HepG2 (cell line): ENCODE results near the gene FANCE. TPM values are rescaled to one million over a fixed set of nuclear protein-coding genes. Genes with fewer than 3 reads are reported as not detected.
A peak's percentile ranks its signal among the peaks of the same experiment; 100 is the strongest.

Experiments used
- ARNT2 ChIP-seq: sonication (generic); formaldehyde crosslinking; IDR thresholded peaks from 2 replicates; pipeline ENCODE4 v1.8.0; 2022; ENCODE audit warnings: mild to moderate bottlenecking, low read depth, missing genetic modification reagents, moderate library complexity
- ASH2L ChIP-seq: fragments of 300-600, 200-600 bp; sonication (generic); IDR thresholded peaks from 2 replicates; pipeline ENCODE4 v1.7.0; 2017; ENCODE audit warnings: low read depth, mild to moderate bottlenecking, moderate library complexity, mixed read lengths, low read length; ENCODE audit not compliant: insufficient read length
- ATF7 ChIP-seq, 2 experiments: fragments of 450-650 bp in 1 of 2; sonication (generic) in 1 of 2; formaldehyde crosslinking in 1 of 2; IDR thresholded peaks; 2 replicates each; pipeline versions ENCODE4 v1.4.0 to v1.6.1; 2016 to 2020; ENCODE audit warnings: antibody characterized with exemption in 1 of 2, mild to moderate bottlenecking in 1 of 2, missing genetic modification reagents in 1 of 2
- ATRX ChIP-seq: sonication (generic); formaldehyde crosslinking; IDR thresholded peaks from 2 replicates; pipeline ENCODE4 v1.4.0; 2020; ENCODE audit warnings: missing genetic modification reagents, borderline replicate concordance
- CHCHD3 ChIP-seq: sonication (generic); formaldehyde crosslinking; IDR thresholded peaks from 2 replicates; pipeline ENCODE4 v1.8.0; 2022; ENCODE audit warnings: mild to moderate bottlenecking, missing genetic modification reagents, moderate library complexity
- ELF1 ChIP-seq: sonication (generic); formaldehyde crosslinking; IDR thresholded peaks from 2 replicates; pipeline ENCODE4 v1.4.0; 2020; ENCODE audit warnings: missing genetic modification reagents
- HDAC2 ChIP-seq: sonication (generic); formaldehyde crosslinking; IDR thresholded peaks from 2 replicates; pipeline ENCODE4 v1.4.0; 2020; ENCODE audit warnings: missing genetic modification reagents
- JUNB ChIP-seq: sonication (generic); formaldehyde crosslinking; IDR thresholded peaks from 2 replicates; pipeline ENCODE4 v1.8.0; 2022; ENCODE audit warnings: missing genetic modification reagents, mild to moderate bottlenecking, borderline replicate concordance
- LCORL ChIP-seq, 2 experiments: fragments of 450-650 bp in 1 of 2; sonication (generic) in 1 of 2; formaldehyde crosslinking in 1 of 2; IDR thresholded peaks; 2 replicates each; pipeline versions ENCODE4 v1.5.0 to v1.6.1; 2017 to 2020; ENCODE audit warnings: antibody characterized with exemption in 1 of 2, missing genetic modification reagents in 1 of 2
- NFE2 ChIP-seq: sonication (generic); formaldehyde crosslinking; IDR thresholded peaks from 2 replicates; pipeline ENCODE4 v1.4.0; 2020; ENCODE audit warnings: missing genetic modification reagents
- SETDB1 ChIP-seq: sonication (generic); formaldehyde crosslinking; IDR thresholded peaks from 2 replicates; pipeline ENCODE4 v1.5.1; 2020; ENCODE audit warnings: missing genetic modification reagents, mild to moderate bottlenecking, borderline replicate concordance
- SNAI1 ChIP-seq: sonication (generic); formaldehyde crosslinking; IDR thresholded peaks from 2 replicates; pipeline ENCODE4 v1.5.0; 2020; ENCODE audit warnings: mild to moderate bottlenecking, missing genetic modification reagents, borderline replicate concordance
- SRSF4 ChIP-seq: fragments of 200-400 bp; formaldehyde crosslinking; IDR thresholded peaks from one replicate; pipeline ENCODE4 v1.6.1; 2018; ENCODE audit warnings: mild to moderate bottlenecking, low read depth, low read length, moderate library complexity; ENCODE audit not compliant: poor library complexity, severe bottlenecking
- ZNF24 ChIP-seq: fragments of 450-650 bp; IDR thresholded peaks from 2 replicates; pipeline ENCODE4 v1.6.1; 2017; ENCODE audit warnings: antibody characterized with exemption, mild to moderate bottlenecking
- ZNF484 ChIP-seq: sonication (generic); formaldehyde crosslinking; IDR thresholded peaks from 2 replicates; pipeline ENCODE4 v1.5.1; 2020; ENCODE audit warnings: mild to moderate bottlenecking, low read depth, missing genetic modification reagents, borderline replicate concordance
- ZNF563 ChIP-seq: sonication (generic); formaldehyde crosslinking; IDR thresholded peaks from 2 replicates; pipeline ENCODE4 v1.8.0; 2022; ENCODE audit warnings: mild to moderate bottlenecking, moderate library complexity, missing genetic modification reagents
- ZNF615 ChIP-seq: sonication (generic); formaldehyde crosslinking; IDR thresholded peaks from 2 replicates; pipeline ENCODE4 v1.5.0; 2020; ENCODE audit warnings: mild to moderate bottlenecking, missing genetic modification reagents, borderline replicate concordance
- ZNF7 ChIP-seq: IDR thresholded peaks from 2 replicates; pipeline ENCODE4 v1.6.1; 2016; ENCODE audit warnings: missing biosample characterization, missing genetic modification reagents
- ZNF776 ChIP-seq: sonication (generic); formaldehyde crosslinking; IDR thresholded peaks from 2 replicates; pipeline ENCODE4 v1.4.0; 2020; ENCODE audit warnings: mild to moderate bottlenecking, missing genetic modification reagents
- ZSCAN20 ChIP-seq: sonication (generic); formaldehyde crosslinking; IDR thresholded peaks from 2 replicates; pipeline ENCODE4 v1.4.0; 2020; ENCODE audit warnings: missing genetic modification reagents, mild to moderate bottlenecking, borderline replicate concordance
- polyA plus RNA-seq, 8 experiments: library from polyadenylated mRNA; depleted of rRNA in 3 of 8; stranded (reverse) in 7 of 8; unstranded in 1 of 8; fragments of >200 nt; fragmentation: Illumina TruSeq in 4 of 8; extraction: Trizol in 4 of 8; gene quantifications; 2 replicates each; pipeline versions ENCODE4 v1.2.1 to v1.2.3, GENCODE V29; 2011 to 2016; ENCODE audit warnings: low read depth in 4 of 8, missing spikeins in 1 of 8, mixed read lengths in 1 of 8; ENCODE audit not compliant: insufficient read depth in 1 of 8
- total RNA-seq, 5 experiments: library from RNA; depleted of rRNA; stranded (reverse); fragments of >200 nt; fragmentation: Illumina TruSeq; extraction: Trizol; gene quantifications; 2 replicates each; pipeline ENCODE4 v1.2.3, GENCODE V29; 2016; ENCODE audit warnings: low read depth in 1 of 5
- TF ChIP-seq, protein P1 (sequence below): sonication (generic); formaldehyde crosslinking; IDR thresholded peaks from 2 replicates; pipeline ENCODE4 v1.5.0; 2020; ENCODE audit warnings: mild to moderate bottlenecking, missing genetic modification reagents
- TF ChIP-seq, protein P2 (sequence below): IDR thresholded peaks from 2 replicates; pipeline ENCODE4 v1.6.1; 2016
- TF ChIP-seq, protein P3 (sequence below): sonication (generic); formaldehyde crosslinking; IDR thresholded peaks from 2 replicates; pipeline ENCODE4 v1.8.1; 2022; ENCODE audit warnings: low read depth, mild to moderate bottlenecking, missing genetic modification reagents

Gene FANCE
- total and polyA plus RNA-seq, 2 of the 13 experiments (the other 11 are each of a cell fraction or from before 2014, with no cell fraction given), result 7.1 to 11.2 TPM

- TF ChIP-seq, protein P1, sequence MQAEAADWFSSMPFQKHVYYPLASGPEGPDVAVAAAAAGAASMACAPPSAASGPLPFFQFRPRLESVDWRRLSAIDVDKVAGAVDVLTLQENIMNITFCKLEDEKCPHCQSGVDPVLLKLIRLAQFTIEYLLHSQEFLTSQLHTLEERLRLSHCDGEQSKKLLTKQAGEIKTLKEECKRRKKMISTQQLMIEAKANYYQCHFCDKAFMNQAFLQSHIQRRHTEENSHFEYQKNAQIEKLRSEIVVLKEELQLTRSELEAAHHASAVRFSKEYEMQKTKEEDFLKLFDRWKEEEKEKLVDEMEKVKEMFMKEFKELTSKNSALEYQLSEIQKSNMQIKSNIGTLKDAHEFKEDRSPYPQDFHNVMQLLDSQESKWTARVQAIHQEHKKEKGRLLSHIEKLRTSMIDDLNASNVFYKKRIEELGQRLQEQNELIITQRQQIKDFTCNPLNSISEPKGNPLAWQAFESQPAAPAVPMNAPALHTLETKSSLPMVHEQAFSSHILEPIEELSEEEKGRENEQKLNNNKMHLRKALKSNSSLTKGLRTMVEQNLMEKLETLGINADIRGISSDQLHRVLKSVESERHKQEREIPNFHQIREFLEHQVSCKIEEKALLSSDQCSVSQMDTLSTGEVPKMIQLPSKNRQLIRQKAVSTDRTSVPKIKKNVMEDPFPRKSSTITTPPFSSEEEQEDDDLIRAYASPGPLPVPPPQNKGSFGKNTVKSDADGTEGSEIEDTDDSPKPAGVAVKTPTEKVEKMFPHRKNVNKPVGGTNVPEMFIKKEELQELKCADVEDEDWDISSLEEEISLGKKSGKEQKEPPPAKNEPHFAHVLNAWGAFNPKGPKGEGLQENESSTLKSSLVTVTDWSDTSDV, result peak; percentile 25; the same call in 1 of the 2 replicates
- TF ChIP-seq CHCHD3 (CRISPR knock-in tag) (peak; percentile 33; the same call in 1 of the 2 replicates), ATF7 (IDR thresholded peaks at IDR 0.05) (no peak), ATF7 (CRISPR knock-in tag; IDR thresholded peaks at IDR 0.05) (no peak), ARNT2 (peak; percentile 15; the same call in 1 of the 2 replicates), ZNF484 (CRISPR knock-in tag) (no peak), ZNF563 (CRISPR knock-in tag) (0 out of 2 replicates have a peak, but pooled peaks have one; percentile 2), ELF1 (CRISPR knock-in tag) (no peak), ASH2L (peak; percentile 39), ZSCAN20 (CRISPR knock-in tag) (0 out of 2 replicates have a peak, but pooled peaks have one; percentile 38), NFE2 (CRISPR knock-in tag) (no peak), SETDB1 (CRISPR knock-in tag) (no peak), ZNF24 (no peak), LCORL (IDR thresholded peaks at IDR 0.05) (no peak), LCORL (CRISPR knock-in tag; IDR thresholded peaks at IDR 0.05) (peak; percentile 2), ZNF615 (CRISPR knock-in tag) (no peak), JUNB (CRISPR knock-in tag) (0 out of 2 replicates have a peak, but pooled peaks have one; percentile 11), HDAC2 (CRISPR knock-in tag) (no peak; the same call in 1 of the 2 replicates), ZNF7 (no peak), SNAI1 (CRISPR knock-in tag) (peak; percentile 69; the same call in 1 of the 2 replicates), ATRX (CRISPR knock-in tag) (no peak), ZNF776 (0 out of 2 replicates have a peak, but pooled peaks have one; percentile 13), SRSF4 (peak; percentile 31)
- TF ChIP-seq, protein P2, sequence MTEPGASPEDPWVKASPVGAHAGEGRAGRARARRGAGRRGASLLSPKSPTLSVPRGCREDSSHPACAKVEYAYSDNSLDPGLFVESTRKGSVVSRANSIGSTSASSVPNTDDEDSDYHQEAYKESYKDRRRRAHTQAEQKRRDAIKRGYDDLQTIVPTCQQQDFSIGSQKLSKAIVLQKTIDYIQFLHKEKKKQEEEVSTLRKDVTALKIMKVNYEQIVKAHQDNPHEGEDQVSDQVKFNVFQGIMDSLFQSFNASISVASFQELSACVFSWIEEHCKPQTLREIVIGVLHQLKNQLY, result no peak
- TF ChIP-seq, protein P3, sequence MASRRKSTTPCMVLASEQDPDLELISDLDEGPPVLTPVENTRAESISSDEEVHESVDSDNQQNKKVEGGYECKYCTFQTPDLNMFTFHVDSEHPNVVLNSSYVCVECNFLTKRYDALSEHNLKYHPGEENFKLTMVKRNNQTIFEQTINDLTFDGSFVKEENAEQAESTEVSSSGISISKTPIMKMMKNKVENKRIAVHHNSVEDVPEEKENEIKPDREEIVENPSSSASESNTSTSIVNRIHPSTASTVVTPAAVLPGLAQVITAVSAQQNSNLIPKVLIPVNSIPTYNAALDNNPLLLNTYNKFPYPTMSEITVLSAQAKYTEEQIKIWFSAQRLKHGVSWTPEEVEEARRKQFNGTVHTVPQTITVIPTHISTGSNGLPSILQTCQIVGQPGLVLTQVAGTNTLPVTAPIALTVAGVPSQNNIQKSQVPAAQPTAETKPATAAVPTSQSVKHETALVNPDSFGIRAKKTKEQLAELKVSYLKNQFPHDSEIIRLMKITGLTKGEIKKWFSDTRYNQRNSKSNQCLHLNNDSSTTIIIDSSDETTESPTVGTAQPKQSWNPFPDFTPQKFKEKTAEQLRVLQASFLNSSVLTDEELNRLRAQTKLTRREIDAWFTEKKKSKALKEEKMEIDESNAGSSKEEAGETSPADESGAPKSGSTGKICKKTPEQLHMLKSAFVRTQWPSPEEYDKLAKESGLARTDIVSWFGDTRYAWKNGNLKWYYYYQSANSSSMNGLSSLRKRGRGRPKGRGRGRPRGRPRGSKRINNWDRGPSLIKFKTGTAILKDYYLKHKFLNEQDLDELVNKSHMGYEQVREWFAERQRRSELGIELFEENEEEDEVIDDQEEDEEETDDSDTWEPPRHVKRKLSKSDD, result no peak
Observed at GRCh38 chr6:35468980-35469750, 17.0 kb downstream of the FANCE start (continued).
